HG02981 (cell line): ENCODE measurements around the gene SEPTIN12.

Experiments
- ATAC-seq: cut with Tn5 transposase; IDR thresholded peaks from one replicate; pipeline ENCODE4 v1.9.1; 2021; ENCODE audit warnings: mild to moderate bottlenecking, moderate library complexity; ENCODE audit not compliant: unreplicated experiment

Gene SEPTIN12

DNA sequence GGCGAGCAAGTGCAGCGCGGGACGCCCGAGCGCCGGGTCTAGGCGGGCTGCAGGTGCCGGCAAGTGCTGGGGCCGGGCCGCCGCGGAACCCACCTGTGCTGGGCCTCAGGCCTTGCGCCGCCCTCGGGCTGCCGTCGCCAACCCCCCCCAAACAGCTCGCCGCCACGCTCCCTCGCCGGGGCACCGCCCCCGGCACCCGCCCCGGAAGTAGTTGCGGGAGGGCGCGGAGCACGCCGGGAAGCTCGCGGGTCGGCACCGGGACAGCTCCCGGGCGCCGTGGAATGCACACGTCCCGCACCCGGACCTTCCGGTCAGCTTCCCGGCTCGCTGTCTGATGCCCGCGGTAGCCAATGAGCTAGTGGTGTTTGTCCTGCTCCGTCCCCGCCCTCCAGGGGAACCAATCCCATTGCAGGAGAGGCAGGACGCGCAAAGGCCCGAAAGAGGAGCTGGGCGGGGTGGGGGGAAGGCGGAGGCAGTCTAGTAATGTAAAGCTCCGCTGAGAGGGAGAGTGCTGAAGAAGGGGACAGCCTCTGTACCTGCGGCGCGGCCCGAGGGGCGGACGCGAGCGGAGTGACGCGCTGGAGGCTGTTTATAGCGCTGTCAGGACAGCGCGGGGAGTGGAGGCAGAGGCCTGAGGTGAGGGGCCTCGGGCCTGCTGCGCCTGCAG is 53.9 kb downstream of the SEPTIN12 start, which contains the start of the genes ANKS3 and DNAAF8:
ANKS3 (minus strand) TSS at position 209 of the 667 bp plus-strand sequence. CDS start 4,122 bp downstream, outside the sequence.
DNAAF8 (plus strand) TSS at position 475 of the 667 bp plus-strand sequence. CDS start 1,978 bp downstream, outside the sequence.
- ATAC-seq = peak; percentile 68

DNA sequence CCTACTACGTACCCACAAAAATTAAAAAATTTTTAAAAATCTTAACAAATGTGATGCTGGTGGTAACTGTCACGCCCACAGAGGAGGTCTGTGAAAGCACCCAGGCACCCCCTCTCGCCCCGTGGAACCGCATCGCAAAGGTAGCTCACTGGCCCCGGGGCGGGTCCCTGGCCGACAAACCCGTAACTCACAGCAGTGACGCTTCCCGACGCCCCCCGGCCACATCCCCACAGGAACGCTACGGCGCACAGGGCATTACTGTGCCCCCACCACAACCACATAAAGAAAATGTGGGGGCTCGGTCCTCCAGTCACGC is 54.4 kb downstream of the SEPTIN12 start:
- peak; percentile 10 for ATAC-seq

DNA sequence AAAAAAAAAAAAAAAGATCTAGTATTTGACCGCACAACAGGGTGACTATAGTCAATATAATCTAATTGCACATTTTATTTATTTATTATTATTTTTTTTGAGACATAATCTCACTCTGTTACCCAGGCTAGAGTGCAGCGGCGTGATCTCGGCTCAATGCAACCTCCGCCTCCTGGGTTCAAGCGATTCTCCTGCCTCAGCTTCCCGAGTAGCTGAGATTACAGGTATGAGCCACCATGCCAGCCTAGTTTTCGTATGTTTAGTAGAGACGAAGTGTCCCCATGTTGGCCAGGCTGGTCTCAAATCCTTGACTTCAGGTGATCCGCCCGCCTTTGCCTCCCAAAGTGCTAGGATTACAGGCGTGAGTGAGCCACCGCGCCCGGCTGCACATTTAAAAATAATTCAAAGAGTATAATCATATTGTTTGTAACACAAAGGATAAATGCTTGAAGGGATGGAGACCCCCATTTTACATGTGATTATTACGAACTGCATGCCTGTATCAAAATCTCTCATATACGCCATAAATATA is 54.9 kb downstream of the SEPTIN12 start:
- no peak for ATAC-seq

DNA sequence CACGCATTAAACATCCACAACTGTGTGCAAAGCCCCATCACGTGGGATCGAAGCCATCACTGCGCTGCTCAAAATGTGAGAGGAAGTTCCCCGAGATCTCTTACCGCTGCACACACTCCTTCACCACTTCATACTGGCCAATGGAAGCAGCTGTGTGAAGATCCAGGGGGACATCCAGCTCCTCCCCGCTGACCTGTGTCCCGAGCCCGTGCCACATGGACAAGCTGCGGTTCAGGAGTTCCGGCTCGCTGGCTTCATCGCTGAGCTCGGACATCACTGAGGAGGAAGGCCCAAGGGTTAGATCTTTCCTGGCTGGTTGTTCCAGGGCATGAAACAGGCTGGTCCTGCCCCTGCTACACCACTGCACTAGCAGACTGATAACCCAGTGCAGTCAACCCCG is 58.3 kb downstream of the SEPTIN12 start:
- ATAC-seq = no peak

DNA sequence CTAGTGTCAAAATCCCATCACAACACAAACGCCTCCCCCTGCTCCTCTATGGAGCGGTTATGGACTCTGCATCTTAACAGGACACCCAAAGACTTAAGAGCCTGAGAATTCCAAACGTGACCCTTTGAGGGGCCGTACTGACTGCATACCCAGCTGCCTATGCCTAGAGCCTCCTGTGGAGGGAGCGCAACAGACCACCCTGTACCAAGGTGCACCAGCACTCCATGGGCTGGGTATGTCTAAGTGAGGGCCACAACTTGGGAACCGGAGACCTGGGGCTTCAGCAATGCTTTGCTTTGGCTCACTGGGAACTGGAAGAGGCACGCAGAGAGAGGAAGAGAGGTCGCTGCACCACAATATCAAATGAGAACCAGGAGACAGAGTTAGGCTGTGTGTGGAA is 59.5 kb downstream of the SEPTIN12 start:
- no peak for ATAC-seq
